Duodenal mucosa (tissue), 2 donors: ENCODE results near the gene SNUPN.
"Not testable (repeated sequence)": the region's sequence is repeated elsewhere in the genome, so short reads cannot be mapped to it uniquely, and the experiment has no call there.

Experiments
- H3K27ac ChIP-seq: one replicate; pipeline ENCODE4 v1.7.0; 2013; ENCODE audit warnings: low read depth, low read length
- H3K27me3 ChIP-seq, 2 donors: one replicate each; pipeline ENCODE4 v1.7.0; 2013; ENCODE audit warnings: low read length in 2 of 2, control low read depth in 1 of 2; ENCODE audit not compliant: insufficient read depth in 2 of 2, control insufficient read depth in 1 of 2
- H3K36me3 ChIP-seq, 2 donors: one replicate each; pipeline ENCODE4 v1.7.0; 2013; ENCODE audit warnings: low read length in 2 of 2, control low read depth in 1 of 2; ENCODE audit not compliant: insufficient read depth in 2 of 2, control insufficient read depth in 1 of 2
- H3K4me1 ChIP-seq, 2 donors: one replicate each; pipeline ENCODE4 v1.7.0; 2013; ENCODE audit warnings: low read length in 2 of 2, control low read depth in 1 of 2; ENCODE audit not compliant: insufficient read depth in 2 of 2, control insufficient read depth in 1 of 2
- H3K4me3 ChIP-seq, 2 donors: one replicate each; pipeline ENCODE4 v1.7.0; 2013; ENCODE audit warnings: low read length in 2 of 2, low read depth in 1 of 2
- H3K9ac ChIP-seq, 2 donors: one replicate each; pipeline ENCODE4 v1.7.0; 2013; ENCODE audit warnings: low read length in 2 of 2, low read depth in 1 of 2
- H3K9me3 ChIP-seq, 2 donors: one replicate each; pipeline ENCODE4 v1.7.0; 2013; ENCODE audit warnings: low read length in 2 of 2, control low read depth in 1 of 2; ENCODE audit not compliant: control insufficient read depth in 1 of 2

Gene SNUPN

DNA sequence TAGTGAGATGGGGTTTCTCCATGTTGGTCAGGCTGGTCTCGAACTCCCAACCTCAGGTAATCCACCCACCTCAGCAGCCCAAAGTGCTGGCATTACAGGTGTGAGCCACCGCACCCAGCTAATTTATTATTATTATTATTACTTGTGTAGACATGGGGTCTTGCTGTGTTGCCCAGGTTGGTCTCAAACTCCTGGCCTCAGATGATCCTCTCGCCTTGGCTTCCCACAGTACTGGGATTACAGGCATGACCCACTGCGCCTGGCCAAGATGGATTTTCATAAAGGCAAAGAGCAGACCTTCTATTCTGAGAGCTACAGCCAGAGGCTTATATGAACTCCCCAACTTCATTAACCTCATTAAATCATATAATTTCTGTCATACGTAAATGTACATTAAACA is 63.6 kb downstream of the SNUPN start:
- Histone ChIP-seq H3K27me3 (no peaks in the 10 kb centered on the region), H3K36me3 (no peaks in the 10 kb centered on the region), H3K4me1 (no peaks in the 10 kb centered on the region), H3K4me3 (no peak overlapping the region), H3K9ac (no peak overlapping the region), H3K27ac (no peak overlapping the region), H3K9me3 (no peaks in the 10 kb centered on the region)

DNA sequence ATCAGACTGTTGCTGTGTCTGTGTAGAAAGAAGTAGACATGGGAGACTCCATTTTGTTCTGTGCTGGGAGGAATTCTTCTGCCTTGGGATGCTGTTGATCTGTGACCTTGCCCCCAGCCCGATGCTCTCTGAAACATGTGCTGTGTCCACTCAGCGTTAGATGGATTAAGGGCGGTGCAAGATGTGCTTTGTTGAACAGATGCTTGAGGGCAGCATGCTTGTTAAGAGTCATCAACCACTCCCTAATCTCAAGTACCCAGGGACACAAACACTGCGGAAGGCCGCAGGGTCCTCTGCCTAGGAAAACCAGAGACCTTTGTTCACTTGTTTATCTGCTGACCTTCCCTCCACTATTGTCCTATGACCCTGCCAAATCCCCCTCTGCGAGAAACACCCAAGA is 66.2 kb downstream of the SNUPN start:
- H3K36me3 ChIP-seq, H3K9ac ChIP-seq, H3K9me3 ChIP-seq, H3K27me3 ChIP-seq, H3K27ac ChIP-seq, H3K4me1 ChIP-seq, H3K4me3 ChIP-seq: not testable (repeated sequence)

DNA sequence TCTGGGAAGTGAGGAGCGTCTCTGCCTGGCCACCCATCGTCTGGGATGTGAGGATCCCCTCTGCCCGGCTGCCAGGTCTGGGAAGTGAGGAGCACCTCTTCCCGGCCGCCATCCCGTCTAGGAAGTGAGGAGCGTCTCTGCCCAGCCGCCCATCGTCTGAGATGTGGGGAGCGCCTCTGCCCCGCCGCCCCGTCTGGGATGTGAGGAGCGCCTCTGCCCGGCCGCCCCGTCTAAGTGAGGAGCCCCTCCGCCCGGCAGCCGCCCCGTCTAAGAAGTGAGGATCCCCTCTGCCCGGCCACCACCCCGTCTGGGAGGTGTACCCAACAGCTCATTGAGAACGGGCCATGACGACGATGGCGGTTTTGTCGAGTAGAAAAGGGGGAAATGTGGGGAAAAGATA is 66.6 kb downstream of the SNUPN start:
- H3K27me3 ChIP-seq, H3K4me1 ChIP-seq, H3K9me3 ChIP-seq, H3K9ac ChIP-seq, H3K27ac ChIP-seq, H3K36me3 ChIP-seq, H3K4me3 ChIP-seq: not testable (repeated sequence)

DNA sequence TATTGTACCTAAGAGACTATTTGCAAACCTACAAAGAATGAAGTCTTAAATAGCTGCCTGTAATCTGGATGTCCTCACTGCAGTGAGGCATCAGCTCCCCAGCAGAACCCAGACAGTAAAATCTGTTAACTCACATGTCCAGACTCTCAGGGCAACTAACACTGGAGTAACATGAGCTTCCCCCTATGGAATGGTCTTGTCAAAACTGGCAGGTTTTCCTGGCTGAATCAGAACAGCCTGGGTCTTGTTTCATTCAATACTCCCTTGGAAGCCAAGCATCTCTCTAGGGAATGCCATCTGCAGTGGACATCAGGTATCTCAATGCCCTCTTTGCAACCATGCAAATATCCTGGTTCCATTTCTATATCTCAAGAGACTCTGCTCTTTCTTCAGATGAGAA is 70.8 kb downstream of the SNUPN start:
- H3K4me1 ChIP-seq, result peaks cover 4 to 8% of the 10 kb centered on the region in 2 donors
- H3K27me3 ChIP-seq, result no peaks in the 10 kb centered on the region
- no peaks in the 10 kb centered on the region for H3K36me3 ChIP-seq
- H3K9me3 ChIP-seq, result no peaks in the 10 kb centered on the region
- H3K27ac ChIP-seq, result no peak overlapping the region
- no peak overlapping the region for H3K9ac ChIP-seq
- H3K4me3 ChIP-seq, result no peak overlapping the region

DNA sequence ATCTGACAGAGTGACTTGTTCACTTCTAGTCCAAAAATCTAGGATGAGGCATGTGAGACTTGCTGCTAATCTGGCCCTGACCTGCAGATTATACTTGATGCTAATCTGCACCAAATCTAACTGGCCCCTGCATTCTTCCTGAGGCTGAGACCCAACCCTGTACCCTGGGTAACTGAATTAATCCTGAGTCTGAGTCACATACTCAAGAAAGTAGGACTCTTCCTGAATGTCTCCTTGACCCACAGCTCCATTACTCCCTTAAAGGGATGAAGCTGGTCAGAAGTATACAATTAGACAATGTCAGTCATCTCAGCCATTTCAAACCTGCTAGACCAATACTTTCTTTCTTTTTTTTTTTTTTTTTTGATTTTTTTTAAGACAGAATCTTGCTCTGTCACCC is 71.9 kb downstream of the SNUPN start:
- H3K4me3 ChIP-seq, result no peak overlapping the region
- H3K9me3 ChIP-seq, result no peaks in the 10 kb centered on the region
- no peak overlapping the region for H3K9ac ChIP-seq
- H3K27me3 ChIP-seq, result no peaks in the 10 kb centered on the region
- no peak overlapping the region for H3K27ac ChIP-seq
- no peaks in the 10 kb centered on the region for H3K36me3 ChIP-seq
- H3K4me1 ChIP-seq, result peaks cover 4 to 8% of the 10 kb centered on the region in 2 donors

DNA sequence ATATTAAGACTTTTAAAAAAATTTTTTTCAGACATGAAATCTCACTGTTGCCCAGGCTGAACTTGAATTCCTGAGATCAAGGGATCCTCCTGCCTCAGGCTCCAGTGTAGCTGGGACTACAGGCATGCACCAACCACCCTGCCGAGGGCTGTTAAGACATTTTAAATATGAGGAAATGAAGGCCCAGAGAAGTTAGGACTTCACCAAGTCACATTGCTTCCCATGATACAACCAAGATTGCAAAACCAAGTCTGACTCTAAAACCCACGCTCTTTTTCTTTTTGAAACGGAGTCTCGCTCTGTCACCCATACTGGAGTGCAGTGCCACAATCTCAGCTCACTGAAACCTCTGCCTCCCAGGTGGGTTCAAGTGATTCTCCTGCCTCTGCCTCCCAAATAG is 74.4 kb downstream of the SNUPN start:
- Histone ChIP-seq H3K4me1 (peaks cover 7 to 8% of the 10 kb centered on the region in 2 donors), H3K9ac (no peak overlapping the region), H3K27me3 (no peaks in the 10 kb centered on the region), H3K36me3 (no peaks in the 10 kb centered on the region), H3K4me3 (no peak overlapping the region), H3K27ac (no peak overlapping the region), H3K9me3 (no peaks in the 10 kb centered on the region)
